DND-41 (cell line): ENCODE measurements around the gene IRS2.
A peak's percentile ranks its signal among the peaks of the same experiment; 100 is the strongest.

Experiments
- ATAC-seq: fragments of 200-7000 bp; cut with Tn5 transposase; 3 replicates; pipeline ENCODE4 v1.9.1; 2021; ENCODE audit warnings: low read depth; ENCODE audit not compliant: insufficient read depth
- DNase-seq: peaks from one replicate; pipeline ENCODE4 v3.0.0-alpha.2; 2020
- H2AFZ ChIP-seq: 2 replicates; pipeline ENCODE4 v1.6.0; 2012; ENCODE audit warnings: low read depth, low read length
- H3K27ac ChIP-seq: 2 replicates; pipeline ENCODE4 v1.5.1; 2012; ENCODE audit warnings: low read length, inconsistent platforms
- H3K27me3 ChIP-seq: fragments of 200-600 bp; sonication (generic); 2 replicates; pipeline ENCODE4 v1.6.0; 2012; ENCODE audit warnings: low read length, mild to moderate bottlenecking, inconsistent platforms; ENCODE audit not compliant: insufficient read depth, poor library complexity
- H3K36me3 ChIP-seq: 2 replicates; pipeline ENCODE4 v1.5.1; 2012; ENCODE audit warnings: low read length, inconsistent platforms; ENCODE audit not compliant: insufficient read depth
- H3K4me1 ChIP-seq: 2 replicates; pipeline ENCODE4 v1.5.1; 2012; ENCODE audit warnings: mild to moderate bottlenecking, low read length; ENCODE audit not compliant: insufficient read depth
- H3K4me2 ChIP-seq: 2 replicates; pipeline ENCODE4 v1.6.0; 2012; ENCODE audit warnings: mild to moderate bottlenecking, moderate library complexity, low read length, inconsistent platforms; ENCODE audit not compliant: insufficient read depth
- H3K4me3 ChIP-seq, 2 experiments: fragments of 200-600 bp in 1 of 2; shearing (Covaris generic) in 1 of 2; 2 replicates each; pipeline ENCODE4 v1.5.1; 2012 to 2016; ENCODE audit warnings: inconsistent platforms in 2 of 2, low read length in 2 of 2, mild to moderate bottlenecking in 2 of 2, low read depth in 1 of 2, moderate library complexity in 1 of 2
- H3K79me2 ChIP-seq: 2 replicates; pipeline ENCODE4 v1.6.0; 2012; ENCODE audit warnings: low read length, inconsistent platforms; ENCODE audit not compliant: insufficient read depth
- H3K9ac ChIP-seq: 2 replicates; pipeline ENCODE4 v1.6.0; 2012; ENCODE audit warnings: low read depth, mild to moderate bottlenecking, inconsistent platforms, low read length, moderate library complexity
- H3K9me3 ChIP-seq: 2 replicates; pipeline ENCODE4 v1.5.1; 2012; ENCODE audit warnings: low read length, moderate library complexity, mild to moderate bottlenecking, inconsistent platforms; ENCODE audit not compliant: insufficient read depth, severe bottlenecking
- H4K20me1 ChIP-seq: 2 replicates; pipeline ENCODE4 v1.6.0; 2012; ENCODE audit warnings: low read length; ENCODE audit not compliant: insufficient read depth
- EZH2 ChIP-seq: IDR thresholded peaks from 3 replicates; pipeline ENCODE4 v1.6.1; 2012; ENCODE audit warnings: borderline replicate concordance, low read depth, mild to moderate bottlenecking, moderate library complexity, low read length, inconsistent platforms; ENCODE audit not compliant: severe bottlenecking
- TF ChIP-seq, protein P1 (sequence below): IDR thresholded peaks from 2 replicates; pipeline ENCODE4 v1.5.1; 2012; ENCODE audit warnings: borderline replicate concordance, low read length, moderate library complexity, mild to moderate bottlenecking; ENCODE audit not compliant: poor library complexity, severe bottlenecking; ENCODE audit errors: extremely low read depth

The IRS2 gene

DNA sequence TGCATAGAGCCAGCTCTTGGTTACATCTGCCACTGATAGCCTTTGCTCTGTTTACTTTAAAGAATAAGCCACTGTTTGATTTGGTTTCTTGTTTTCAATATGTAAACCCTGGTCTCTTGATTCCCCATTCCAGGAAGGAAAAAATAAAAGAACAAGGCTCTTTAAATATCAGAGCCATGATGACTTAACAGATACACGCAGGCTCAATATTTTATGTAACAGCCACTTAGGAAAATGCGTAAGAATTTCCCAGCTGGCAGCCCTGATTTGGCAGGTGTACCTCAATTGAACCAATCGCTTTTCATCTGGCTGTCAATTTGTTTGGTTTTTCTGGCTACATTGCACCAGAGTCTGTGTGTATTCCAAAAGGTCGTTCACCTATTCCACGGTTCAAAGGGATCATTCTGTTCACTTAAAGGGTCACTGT lies 65.6 kb downstream of the IRS2 start:
- ATAC-seq (no peak), DNase-seq (no peak)
- H3K4me3 ChIP-seq: no peak overlapping the region
- H3K79me2 ChIP-seq: peaks cover 97% of the 10 kb centered on the region
- H4K20me1 ChIP-seq: peaks cover 56% of the 10 kb centered on the region
- peaks cover 63% of the 10 kb centered on the region for H3K36me3 ChIP-seq
- TF ChIP-seq, protein P1, sequence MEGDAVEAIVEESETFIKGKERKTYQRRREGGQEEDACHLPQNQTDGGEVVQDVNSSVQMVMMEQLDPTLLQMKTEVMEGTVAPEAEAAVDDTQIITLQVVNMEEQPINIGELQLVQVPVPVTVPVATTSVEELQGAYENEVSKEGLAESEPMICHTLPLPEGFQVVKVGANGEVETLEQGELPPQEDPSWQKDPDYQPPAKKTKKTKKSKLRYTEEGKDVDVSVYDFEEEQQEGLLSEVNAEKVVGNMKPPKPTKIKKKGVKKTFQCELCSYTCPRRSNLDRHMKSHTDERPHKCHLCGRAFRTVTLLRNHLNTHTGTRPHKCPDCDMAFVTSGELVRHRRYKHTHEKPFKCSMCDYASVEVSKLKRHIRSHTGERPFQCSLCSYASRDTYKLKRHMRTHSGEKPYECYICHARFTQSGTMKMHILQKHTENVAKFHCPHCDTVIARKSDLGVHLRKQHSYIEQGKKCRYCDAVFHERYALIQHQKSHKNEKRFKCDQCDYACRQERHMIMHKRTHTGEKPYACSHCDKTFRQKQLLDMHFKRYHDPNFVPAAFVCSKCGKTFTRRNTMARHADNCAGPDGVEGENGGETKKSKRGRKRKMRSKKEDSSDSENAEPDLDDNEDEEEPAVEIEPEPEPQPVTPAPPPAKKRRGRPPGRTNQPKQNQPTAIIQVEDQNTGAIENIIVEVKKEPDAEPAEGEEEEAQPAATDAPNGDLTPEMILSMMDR: no peak
- no peak for TF ChIP-seq EZH2
- H2AFZ ChIP-seq: no peak overlapping the region
- H3K4me1 ChIP-seq: peaks cover 57% of the 10 kb centered on the region
- no peak overlapping the region for H3K27ac ChIP-seq
- H3K4me2 ChIP-seq: peak overlapping the region; percentile 11; the same call in 1 of the 2 replicates
- H3K9me3 ChIP-seq: no peaks in the 10 kb centered on the region
- H3K9ac ChIP-seq: no peak overlapping the region
- H3K27me3 ChIP-seq: no peaks in the 10 kb centered on the region

DNA sequence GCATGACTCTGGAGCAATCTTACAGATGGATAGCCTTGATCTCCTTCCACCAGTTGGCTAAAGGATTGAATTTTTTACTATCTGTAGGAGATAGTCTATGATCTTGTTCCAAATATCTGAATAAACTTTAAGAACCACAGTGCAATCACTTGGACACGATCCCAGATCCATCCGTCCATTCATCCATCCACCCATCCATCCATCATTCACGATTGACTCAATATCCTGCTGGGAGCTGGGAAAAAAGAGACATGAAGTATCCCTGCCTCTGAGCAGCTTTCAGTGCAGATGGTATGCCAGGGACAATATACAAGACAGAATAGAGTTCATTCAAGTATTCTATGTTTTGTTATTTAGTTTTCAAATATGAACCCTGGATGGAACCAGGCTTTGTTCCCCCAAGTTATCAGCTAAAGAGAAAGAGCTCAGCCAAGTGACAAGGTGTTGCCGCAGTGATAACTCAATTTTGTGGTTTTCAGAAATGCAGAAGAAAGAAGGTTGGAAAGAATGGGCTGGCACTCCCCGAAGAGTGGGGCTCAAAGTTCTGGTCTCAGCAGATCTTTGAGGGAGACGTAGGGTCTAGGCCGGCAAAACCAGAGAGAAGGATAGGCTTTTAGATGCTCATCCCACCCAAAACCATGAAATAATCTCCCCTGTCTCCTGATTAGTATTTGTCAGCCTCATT lies 66.3 kb downstream of the IRS2 start:
- no peak for ATAC-seq
- Histone ChIP-seq H3K79me2 (peaks cover 97% of the 10 kb centered on the region), H3K9ac (no peak overlapping the region), H3K9me3 (no peaks in the 10 kb centered on the region), H3K27me3 (no peaks in the 10 kb centered on the region), H3K4me3 (no peak overlapping the region), H3K27ac (no peak overlapping the region), H3K36me3 (peaks cover 63% of the 10 kb centered on the region), H3K4me2 (peak overlapping the region; percentile 20; the same call in 1 of the 2 replicates), H4K20me1 (peaks cover 52% of the 10 kb centered on the region; the same call in 1 of the 2 replicates), H2AFZ (no peak overlapping the region), H3K4me1 (peaks cover 51% of the 10 kb centered on the region)
- no peak for DNase-seq
- TF ChIP-seq EZH2: no peak
- TF ChIP-seq, protein P1: no peak

GRCh38 chr13:109718726-109719125 lies 67.7 kb downstream of the IRS2 start:
- H3K27ac ChIP-seq: no peak overlapping the region
- peaks cover 62% of the 10 kb centered on the region for H3K36me3 ChIP-seq
- no peak overlapping the region for H3K4me3 ChIP-seq
- H3K27me3 ChIP-seq: no peaks in the 10 kb centered on the region
- peaks cover 43% of the 10 kb centered on the region; the same call in 1 of the 2 replicates for H4K20me1 ChIP-seq
- no peak overlapping the region for H2AFZ ChIP-seq
- ATAC-seq (no peak), DNase-seq (no peak)
- no peaks in the 10 kb centered on the region for H3K9me3 ChIP-seq
- H3K79me2 ChIP-seq: peaks cover 97% of the 10 kb centered on the region
- no peak for TF ChIP-seq EZH2
- TF ChIP-seq, protein P1: no peak
- H3K4me1 ChIP-seq: peaks cover 37% of the 10 kb centered on the region
- no peak overlapping the region for H3K9ac ChIP-seq
- H3K4me2 ChIP-seq: no peak overlapping the region
